Esophagus squamous epithelium (tissue), 4 donors: ENCODE data around the gene RSPO3.

Experiments used
- CTCF ChIP-seq, 6 experiments: fragments of 450-650 bp in 4 of 6; fragments of 200-600 bp in 2 of 6; sonication (generic) in 2 of 6; IDR thresholded peaks; one replicate each; pipeline ENCODE4 v1.5.1; 2016 to 2019; ENCODE audit warnings: antibody characterized with exemption in 6 of 6, mild to moderate bottlenecking in 4 of 6, moderate library complexity in 4 of 6
- POLR2A ChIP-seq, 4 donors: fragments of 450-650 bp; IDR thresholded peaks; one replicate each; pipeline ENCODE4 v1.6.1; 2017; ENCODE audit warnings: antibody characterized with exemption in 4 of 4, mild to moderate bottlenecking in 4 of 4, moderate library complexity in 3 of 4

GRCh38 chr6:127119102-127120022 is 891 bp downstream of the RSPO3 start:
- TF ChIP-seq CTCF (IDR thresholded peaks at IDR 0.05) = no peak
- no peak for TF ChIP-seq POLR2A (IDR thresholded peaks at IDR 0.05)
